CD4-positive, CD25-positive, alpha-beta regulatory T cell (primary cell): Measurements from ENCODE around the gene KIF26B. TPM values are rescaled to one million over a fixed set of nuclear protein-coding genes. Genes with fewer than 3 reads are reported as not detected.

ENCODE experiments used
- ATAC-seq, 2 donors: fragments of 150-1000 bp; cut with Tn5 transposase; one replicate each; pipeline ENCODE4 v1.10.0; 2021; ENCODE audit warnings: low read depth in 2 of 2, moderate number of reproducible peaks in 2 of 2, moderate library complexity in 1 of 2
- DNase-seq, 3 donors: peaks; one replicate each; pipeline versions ENCODE4 v3.0.0 to v3.0.0-alpha.2; 2012 to 2022; ENCODE audit warnings: mixed read lengths in 1 of 3
- H3K27ac ChIP-seq: one replicate; pipeline ENCODE4 v1.7.0; 2013; ENCODE audit warnings: mild to moderate bottlenecking, low read length; ENCODE audit not compliant: insufficient read depth, poor library complexity, severe bottlenecking
- H3K27me3 ChIP-seq: one replicate; pipeline ENCODE4 v1.7.0; 2013; ENCODE audit warnings: low read length; ENCODE audit not compliant: control insufficient read depth, insufficient read depth
- H3K36me3 ChIP-seq: one replicate; pipeline ENCODE4 v1.7.0; 2013; ENCODE audit warnings: mild to moderate bottlenecking, low read length, moderate library complexity; ENCODE audit not compliant: control insufficient read depth, insufficient read depth
- H3K4me1 ChIP-seq: 2 replicates; pipeline ENCODE4 v1.7.0; 2013; ENCODE audit warnings: mild to moderate bottlenecking, low read length; ENCODE audit not compliant: insufficient read depth, control insufficient read depth, poor library complexity, severe bottlenecking
- H3K4me3 ChIP-seq: one replicate; pipeline ENCODE4 v1.7.0; 2013; ENCODE audit warnings: low read depth, mild to moderate bottlenecking, low read length, moderate library complexity
- H3K9me3 ChIP-seq, 2 experiments: 1 replicate in 1 of 2; 2 replicates in 1 of 2; pipeline ENCODE4 v1.7.0; 2013; ENCODE audit warnings: low read length in 2 of 2, mild to moderate bottlenecking in 1 of 2, moderate library complexity in 1 of 2; ENCODE audit not compliant: control insufficient read depth in 2 of 2
- H3K27ac Mint-ChIP-seq, 3 donors: one replicate each; pipeline ENCODE4 v1.8.0; 2020 to 2022; ENCODE audit warnings: mild to moderate bottlenecking in 3 of 3, mixed read lengths in 3 of 3, moderate library complexity in 2 of 3
- H3K27me3 Mint-ChIP-seq: one replicate; pipeline ENCODE4 v1.8.0; 2022; ENCODE audit warnings: mild to moderate bottlenecking, mixed read lengths
- H3K36me3 Mint-ChIP-seq: one replicate; pipeline ENCODE4 v1.8.0; 2020; ENCODE audit warnings: mixed read lengths
- H3K4me1 Mint-ChIP-seq, 4 donors: one replicate each; pipeline ENCODE4 v1.8.0; 2020 to 2022; ENCODE audit warnings: mixed read lengths in 4 of 4, mild to moderate bottlenecking in 1 of 4
- H3K4me3 Mint-ChIP-seq, 4 donors: one replicate each; pipeline ENCODE4 v1.8.0; 2020 to 2022; ENCODE audit warnings: mild to moderate bottlenecking in 4 of 4, mixed read lengths in 4 of 4, moderate library complexity in 3 of 4
- H3K9me3 Mint-ChIP-seq, 7 donors: one replicate each; pipeline ENCODE4 v1.8.0; 2020 to 2022; ENCODE audit warnings: mixed read lengths in 7 of 7, mild to moderate bottlenecking in 3 of 7, moderate library complexity in 2 of 7
- polyA plus RNA-seq, 4 donors: library from polyadenylated mRNA; unstranded; fragments of 300-500 nt; fragmentation: Illumina TruSeq; gene quantifications; one replicate each; pipeline ENCODE4 v1.2.3, GENCODE V29; 2021
- total RNA-seq: library from RNA; stranded (reverse); gene quantifications from one replicate; pipeline ENCODE4 v1.2.3, GENCODE V29; 2022

The KIF26B gene
- total and polyA plus RNA-seq, 5 donors from 2014 or later: not detected

GRCh38 chr1:245652660-245653427, 498.1 kb downstream of the KIF26B start:
- Mint-ChIP-seq H3K27me3 (peaks cover 6% of the 10 kb centered on the region), H3K9me3 (peaks cover 0 to 1% (median 0%) of the 10 kb centered on the region in 7 donors), H3K27ac (peak overlapping the region in 1 of 3 donors; percentile 48), H3K4me3 (no peak overlapping the region), H3K4me1 (peaks cover 0 to 6% (median 0%) of the 10 kb centered on the region in 4 donors), H3K36me3 (no peaks in the 10 kb centered on the region)
- H3K36me3 ChIP-seq: no peaks in the 10 kb centered on the region
- no peak overlapping the region for H3K27ac ChIP-seq
- no peaks in the 10 kb centered on the region for H3K4me1 ChIP-seq
- no peak for DNase-seq
- no peak overlapping the region for H3K4me3 ChIP-seq
- no peaks in the 10 kb centered on the region for H3K9me3 ChIP-seq
- peaks cover 2% of the 10 kb centered on the region for H3K27me3 ChIP-seq
- no peak for ATAC-seq

- H3K27me3 ChIP-seq: no peaks in the 10 kb centered on the region
- no peaks in the 10 kb centered on the region for H3K36me3 Mint-ChIP-seq
- no peak overlapping the region for H3K4me3 ChIP-seq
- H3K27ac Mint-ChIP-seq: no peak overlapping the region
- peaks cover 0 to 1% (median 0%) of the 10 kb centered on the region in 7 donors for H3K9me3 Mint-ChIP-seq
- H3K36me3 ChIP-seq: no peaks in the 10 kb centered on the region
- peaks cover 4% of the 10 kb centered on the region for H3K27me3 Mint-ChIP-seq
- H3K4me3 Mint-ChIP-seq: no peak overlapping the region
- H3K27ac ChIP-seq: no peak overlapping the region
- DNase-seq (no peak), ATAC-seq (no peak)
- no peaks in the 10 kb centered on the region for H3K9me3 ChIP-seq
- H3K4me1 Mint-ChIP-seq: no peaks in the 10 kb centered on the region
- no peaks in the 10 kb centered on the region for H3K4me1 ChIP-seq
These were observed 499.8 kb downstream of the KIF26B start for GRCh38 chr1:245654460-245655050.

GRCh38 chr1:245656189-245656717, 501.5 kb downstream of the KIF26B start:
- no peak overlapping the region for H3K4me3 ChIP-seq
- H3K4me1 Mint-ChIP-seq: no peaks in the 10 kb centered on the region
- H3K27me3 ChIP-seq: no peaks in the 10 kb centered on the region
- no peaks in the 10 kb centered on the region for H3K4me1 ChIP-seq
- no peaks in the 10 kb centered on the region for H3K9me3 ChIP-seq
- H3K27ac Mint-ChIP-seq: no peak overlapping the region
- DNase-seq (no peak), ATAC-seq (no peak)
- H3K36me3 ChIP-seq: no peaks in the 10 kb centered on the region
- no peak overlapping the region for H3K4me3 Mint-ChIP-seq
- H3K9me3 Mint-ChIP-seq: peaks cover 0 to 1% (median 0%) of the 10 kb centered on the region in 7 donors
- H3K36me3 Mint-ChIP-seq: no peaks in the 10 kb centered on the region
- no peak overlapping the region for H3K27ac ChIP-seq
- H3K27me3 Mint-ChIP-seq: no peaks in the 10 kb centered on the region

GRCh38 chr1:245657371-245657770, 502.6 kb downstream of the KIF26B start:
- H3K4me3 ChIP-seq: no peak overlapping the region
- no peaks in the 10 kb centered on the region for H3K27me3 ChIP-seq
- ATAC-seq (no peak), DNase-seq (no peak)
- no peak overlapping the region for H3K27ac ChIP-seq
- H3K36me3 ChIP-seq: no peaks in the 10 kb centered on the region
- Mint-ChIP-seq H3K4me1 (no peaks in the 10 kb centered on the region), H3K4me3 (no peak overlapping the region), H3K36me3 (no peaks in the 10 kb centered on the region), H3K27me3 (no peaks in the 10 kb centered on the region), H3K27ac (no peak overlapping the region), H3K9me3 (peaks cover 0 to 1% (median 0%) of the 10 kb centered on the region in 7 donors)
- no peaks in the 10 kb centered on the region for H3K9me3 ChIP-seq
- H3K4me1 ChIP-seq: no peaks in the 10 kb centered on the region

GRCh38 chr1:245663373-245663772, 508.6 kb downstream of the KIF26B start:
- no peaks in the 10 kb centered on the region for H3K27me3 ChIP-seq
- no peaks in the 10 kb centered on the region for H3K36me3 ChIP-seq
- ATAC-seq (no peak), DNase-seq (no peak)
- Mint-ChIP-seq H3K27me3 (no peaks in the 10 kb centered on the region), H3K27ac (no peak overlapping the region), H3K36me3 (no peaks in the 10 kb centered on the region), H3K4me3 (no peak overlapping the region), H3K9me3 (peaks cover 0 to 1% (median 0%) of the 10 kb centered on the region in 7 donors), H3K4me1 (no peaks in the 10 kb centered on the region)
- no peaks in the 10 kb centered on the region for H3K4me1 ChIP-seq
- no peak overlapping the region for H3K4me3 ChIP-seq
- H3K27ac ChIP-seq: no peak overlapping the region
- H3K9me3 ChIP-seq: no peaks in the 10 kb centered on the region

- Histone ChIP-seq H3K4me1 (no peaks in the 10 kb centered on the region), H3K4me3 (no peak overlapping the region), H3K27ac (no peak overlapping the region), H3K27me3 (no peaks in the 10 kb centered on the region), H3K9me3 (no peaks in the 10 kb centered on the region), H3K36me3 (no peaks in the 10 kb centered on the region)
- Mint-ChIP-seq H3K27me3 (no peaks in the 10 kb centered on the region), H3K9me3 (peaks cover 0 to 1% (median 0%) of the 10 kb centered on the region in 7 donors), H3K27ac (no peak overlapping the region), H3K36me3 (no peaks in the 10 kb centered on the region), H3K4me1 (no peaks in the 10 kb centered on the region), H3K4me3 (no peak overlapping the region)
- DNase-seq (no peak), ATAC-seq (no peak)
These were observed 509.1 kb downstream of the KIF26B start for GRCh38 chr1:245663841-245664240.

- H3K27ac ChIP-seq: no peak overlapping the region
- H3K4me1 ChIP-seq: no peaks in the 10 kb centered on the region
- Mint-ChIP-seq H3K4me3 (no peak overlapping the region), H3K4me1 (no peaks in the 10 kb centered on the region), H3K9me3 (peaks cover 0 to 3% (median 0%) of the 10 kb centered on the region in 7 donors), H3K36me3 (no peaks in the 10 kb centered on the region), H3K27ac (no peak overlapping the region), H3K27me3 (peaks cover 4% of the 10 kb centered on the region)
- H3K9me3 ChIP-seq: no peaks in the 10 kb centered on the region
- no peak for DNase-seq
- H3K4me3 ChIP-seq: no peak overlapping the region
- no peak for ATAC-seq
- H3K36me3 ChIP-seq: no peaks in the 10 kb centered on the region
- no peaks in the 10 kb centered on the region for H3K27me3 ChIP-seq
These were observed 511.6 kb downstream of the KIF26B start for GRCh38 chr1:245666412-245666811.
